ENCODE measurements around the gene SLC50A1. TPM values are rescaled to one million over a fixed set of nuclear protein-coding genes. Genes with fewer than 3 reads are reported as not detected.
"Not testable (repeated sequence)": the region's sequence is repeated elsewhere in the genome, so short reads cannot be mapped to it uniquely, and the experiment has no call there.

Gene SLC50A1
- polyA plus RNA-seq, 4 donors = 52.7 to 63.7 (median 58.5) TPM

DNA sequence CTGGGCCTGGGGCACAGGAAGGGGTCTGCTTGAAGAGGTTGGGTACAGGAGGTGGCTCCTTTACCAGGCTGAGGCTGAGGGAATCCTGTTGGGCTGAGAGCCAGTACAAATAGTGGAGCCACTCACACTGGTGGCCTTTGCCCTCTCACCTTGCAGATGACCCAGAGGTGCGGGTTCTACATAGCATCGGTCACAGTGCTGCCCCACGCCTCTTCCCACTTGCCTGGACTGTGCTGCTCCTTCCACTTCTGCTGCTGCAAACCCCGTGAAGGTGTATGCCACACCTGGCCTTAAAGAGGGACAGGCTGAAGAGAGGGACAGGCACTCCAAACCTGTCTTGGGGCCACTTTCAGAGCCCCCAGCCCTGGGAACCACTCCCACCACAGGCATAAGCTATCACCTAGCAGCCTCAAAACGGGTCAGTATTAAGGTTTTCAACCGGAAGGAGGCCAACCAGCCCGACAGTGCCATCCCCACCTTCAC is 1.8 kb upstream of the SLC50A1 start:
- no peak for DNase-seq (ENCODE audit: low read depth in 4 of 4, low spot score in 3 of 4)

DNA sequence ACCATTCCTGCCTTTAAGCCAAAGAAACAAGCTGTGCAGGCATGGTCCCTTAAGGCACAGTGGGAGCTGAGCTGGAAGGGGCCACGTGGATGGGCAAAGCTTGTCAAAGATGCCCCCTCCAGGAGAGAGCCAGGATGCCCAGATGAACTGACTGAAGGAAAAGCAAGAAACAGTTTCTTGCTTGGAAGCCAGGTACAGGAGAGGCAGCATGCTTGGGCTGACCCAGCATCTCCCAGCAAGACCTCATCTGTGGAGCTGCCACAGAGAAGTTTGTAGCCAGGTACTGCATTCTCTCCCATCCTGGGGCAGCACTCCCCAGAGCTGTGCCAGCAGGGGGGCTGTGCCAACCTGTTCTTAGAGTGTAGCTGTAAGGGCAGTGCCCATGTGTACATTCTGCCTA is 1.3 kb upstream of the SLC50A1 start:
- no peak for DNase-seq (ENCODE audit: low read depth in 4 of 4, low spot score in 3 of 4)

DNA sequence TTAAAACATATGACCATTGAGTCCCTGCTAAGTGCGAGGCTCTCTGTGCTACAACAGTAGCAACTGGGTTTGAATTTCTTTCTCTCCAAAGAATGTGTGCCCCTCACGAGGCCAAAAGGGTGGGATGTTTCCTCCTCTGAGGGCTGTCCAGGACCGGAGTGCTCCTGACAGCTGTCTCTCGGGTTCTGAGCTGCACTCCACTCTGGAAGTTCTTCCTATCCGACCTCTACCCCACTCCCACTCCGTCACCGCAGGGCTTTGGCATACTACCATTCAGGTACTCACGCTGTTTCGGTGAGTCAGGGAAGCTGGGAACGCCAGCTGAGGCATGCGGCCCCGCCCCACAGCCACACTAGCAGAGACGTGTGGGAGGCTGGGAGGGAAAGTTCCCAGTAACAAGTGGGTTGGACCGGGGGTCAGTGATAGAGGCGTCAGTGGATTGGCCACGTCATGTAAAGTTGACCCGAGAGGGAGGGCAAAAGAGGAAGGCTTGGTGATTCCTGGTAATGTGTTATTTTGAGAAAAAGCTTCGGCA is 705 bp upstream of the SLC50A1 start:
- DNase-seq (ENCODE audit: low read depth in 4 of 4, low spot score in 3 of 4) = peak in 1 of 4 donors; percentile 60

DNA sequence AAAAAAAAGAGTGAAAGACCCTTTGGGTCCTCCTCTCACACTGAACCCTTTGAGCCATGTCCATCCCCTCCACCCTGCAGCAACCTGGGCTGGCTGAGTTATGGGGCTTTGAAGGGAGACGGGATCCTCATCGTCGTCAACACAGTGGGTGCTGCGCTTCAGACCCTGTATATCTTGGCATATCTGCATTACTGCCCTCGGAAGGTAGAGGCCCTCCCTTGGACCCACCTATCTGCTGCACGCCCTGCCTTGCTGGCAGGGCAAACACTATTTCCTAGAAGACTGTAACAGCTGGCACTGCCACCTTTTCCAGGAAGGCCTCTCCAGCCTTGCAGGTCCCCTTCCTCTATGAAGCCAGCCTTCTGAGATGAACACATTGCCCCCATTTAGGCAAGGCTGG is 1.1 kb downstream of the SLC50A1 start:
- DNase-seq (ENCODE audit: low read depth in 4 of 4, low spot score in 3 of 4) = no peak

DNA sequence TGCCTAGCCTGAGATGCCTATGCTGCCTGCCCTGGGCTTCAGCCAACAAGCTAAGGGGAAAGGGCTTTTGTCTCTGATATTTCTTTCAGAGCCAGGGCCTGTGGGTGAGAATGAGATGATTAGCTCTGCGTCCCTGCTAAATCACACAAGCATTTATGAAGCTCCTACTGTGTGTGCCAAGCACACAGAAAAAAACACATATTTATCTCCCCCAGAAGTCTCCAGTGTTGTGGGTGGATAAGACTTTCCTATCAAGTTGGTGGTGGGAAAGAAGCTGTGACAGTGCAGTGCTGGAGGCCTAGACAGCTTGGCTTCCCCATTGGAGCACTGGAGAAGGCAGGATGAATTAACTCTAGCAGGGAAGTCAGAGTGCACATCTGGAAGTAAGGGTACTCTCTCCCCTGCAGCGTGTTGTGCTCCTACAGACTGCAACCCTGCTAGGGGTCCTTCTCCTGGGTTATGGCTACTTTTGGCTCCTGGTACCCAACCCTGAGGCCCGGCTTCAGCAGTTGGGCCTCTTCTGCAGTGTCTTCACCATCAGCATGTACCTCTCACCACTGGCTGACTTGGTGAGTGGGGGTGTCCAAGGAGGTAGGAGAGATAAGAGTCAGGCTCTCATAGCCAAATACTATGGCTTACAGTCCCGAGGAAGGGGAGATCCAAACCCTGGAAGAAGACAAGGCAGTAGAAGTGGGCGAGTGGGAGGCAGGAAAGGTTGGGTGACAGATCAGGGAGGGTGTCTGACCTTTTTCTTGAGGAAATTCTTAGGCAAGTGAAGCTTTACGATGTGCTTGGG is 1.7 kb downstream of the SLC50A1 start:
- no peak for DNase-seq (ENCODE audit: low read depth in 4 of 4, low spot score in 3 of 4)

DNA sequence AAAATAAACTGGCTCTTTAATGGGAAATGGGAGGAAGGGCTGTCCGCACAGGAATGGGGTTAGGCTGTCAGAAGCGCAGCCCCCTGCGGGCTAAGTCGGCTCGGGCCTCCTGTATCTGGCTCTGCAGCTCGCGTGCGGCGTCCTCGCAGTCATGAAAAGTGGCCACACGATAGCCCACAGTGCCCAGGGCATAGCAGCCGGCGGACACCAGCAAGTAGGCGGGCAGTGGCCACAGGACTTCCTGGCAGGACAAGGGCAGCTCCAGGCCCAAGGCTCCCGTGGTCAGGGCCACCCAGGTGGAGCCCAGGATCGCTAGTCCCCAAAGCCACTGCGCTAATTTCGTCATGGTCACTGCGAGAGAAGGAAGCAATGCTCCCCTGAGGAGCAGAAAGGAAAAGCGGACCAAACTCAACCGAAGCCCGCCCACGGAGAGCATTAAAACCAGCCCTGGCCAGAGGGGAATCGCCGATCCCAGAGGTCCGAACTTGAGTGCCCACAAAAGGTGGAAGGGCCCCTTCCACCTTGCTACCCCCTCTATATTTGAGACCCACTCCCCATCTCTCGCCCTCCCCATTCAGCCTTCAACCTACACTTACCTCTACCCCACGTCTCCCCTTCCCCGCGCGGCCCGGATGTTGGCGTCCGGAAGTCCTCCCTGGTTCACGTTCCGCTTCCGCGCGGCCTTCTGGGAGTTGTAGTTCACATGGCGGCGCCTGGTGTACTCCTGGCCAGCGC is 4.4 kb downstream of the SLC50A1 start, which contains the start of gene DPM3:
DPM3 (minus strand) TSS at position 637 of the 735 bp plus-strand sequence; CDS start at position 346, 291 bp downstream.
- DNase-seq (ENCODE audit: low read depth in 4 of 4, low spot score in 3 of 4) = peak in 2 of 4 donors; percentile 66 to 77

DNA sequence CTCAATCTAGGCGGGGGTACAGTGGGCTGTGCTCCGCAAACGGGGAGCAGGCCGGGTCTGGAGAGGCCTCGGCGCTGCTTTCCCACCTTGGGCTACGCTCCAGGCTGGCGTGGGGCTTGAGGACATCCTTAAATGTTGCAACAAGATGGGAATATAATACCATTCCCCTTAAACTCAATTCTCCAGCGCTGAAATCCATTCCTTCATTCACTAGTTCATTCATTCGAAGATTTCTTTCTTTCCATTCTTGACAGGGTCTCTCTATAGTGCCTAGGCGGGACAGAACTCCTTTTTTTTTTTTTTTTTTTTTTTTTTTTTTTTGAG is 4.9 kb downstream of the SLC50A1 start:
- no peak for DNase-seq (ENCODE audit: low read depth in 4 of 4, low spot score in 3 of 4)

DNA sequence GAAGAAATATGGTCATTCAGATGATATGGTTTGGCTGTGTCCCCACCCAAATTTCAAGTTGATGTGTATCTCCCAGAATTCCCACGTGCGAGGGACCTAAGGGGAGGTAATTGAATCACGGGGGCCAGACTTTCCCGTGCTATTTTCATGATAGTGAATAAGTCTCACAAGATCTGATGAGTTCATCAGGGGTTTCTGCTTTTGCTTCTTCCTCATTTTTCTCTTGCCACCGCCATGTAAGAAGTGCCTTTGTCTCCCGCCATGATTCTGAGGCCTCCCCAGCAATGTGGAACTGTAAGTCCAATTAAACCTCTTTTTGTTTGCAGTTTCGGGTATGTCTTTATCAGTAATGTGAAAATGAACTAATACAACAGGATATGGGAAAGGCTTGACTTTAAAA is 6.1 kb downstream of the SLC50A1 start:
- no peak for DNase-seq (ENCODE audit: low read depth in 4 of 4, low spot score in 3 of 4)

DNA sequence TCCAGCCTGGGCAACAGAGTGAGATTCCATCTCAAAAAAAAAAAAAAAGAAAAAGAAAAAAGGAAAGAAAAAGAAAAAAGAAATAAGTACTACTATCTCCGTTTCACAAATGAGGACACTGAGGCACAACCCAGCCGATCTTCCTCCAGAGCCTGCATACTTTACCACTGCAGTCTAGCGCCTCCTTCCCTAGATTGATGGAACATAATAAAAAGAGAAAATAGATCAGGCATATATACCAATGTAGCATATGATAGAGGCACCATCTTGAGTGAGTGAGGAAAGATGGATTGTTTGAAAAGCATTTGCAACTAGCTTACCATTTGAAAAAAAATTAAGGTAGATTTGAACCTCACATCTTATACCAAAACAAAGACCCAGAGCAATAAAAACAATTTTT is 9.8 kb downstream of the SLC50A1 start:
- no peak for DNase-seq (ENCODE audit: low read depth in 4 of 4, low spot score in 3 of 4)

DNA sequence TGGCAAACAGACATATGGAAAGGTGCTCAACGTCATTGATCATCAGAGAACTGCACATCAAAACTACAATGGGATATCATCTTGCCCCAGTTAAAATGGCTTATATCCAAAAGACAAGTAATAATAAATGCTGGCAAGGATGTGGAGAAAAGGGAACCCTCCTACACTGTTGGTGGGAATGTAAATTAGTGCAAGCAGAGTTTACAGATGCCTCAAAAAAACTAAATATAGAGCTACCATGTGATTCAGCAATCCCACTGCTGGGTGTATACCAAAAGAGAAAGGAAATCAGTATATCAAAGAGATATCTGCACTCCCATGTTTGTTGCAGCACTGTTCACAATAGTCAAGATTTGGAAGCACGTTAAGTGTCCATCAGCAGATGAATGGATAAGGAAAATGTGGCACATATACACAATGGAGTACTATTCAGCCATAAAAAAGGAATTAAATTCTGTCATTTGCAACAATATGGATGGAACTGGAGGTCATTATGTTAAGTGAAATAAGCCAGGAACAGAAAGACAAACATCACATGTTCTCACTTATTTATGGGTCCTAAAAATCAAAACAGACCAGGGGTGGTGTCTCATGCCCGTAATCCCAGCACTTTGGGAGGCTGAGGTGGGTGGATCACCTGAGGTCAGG is 20.5 kb downstream of the SLC50A1 start:
- DNase-seq (ENCODE audit: low read depth in 4 of 4, low spot score in 3 of 4) = not testable (repeated sequence)

DNA sequence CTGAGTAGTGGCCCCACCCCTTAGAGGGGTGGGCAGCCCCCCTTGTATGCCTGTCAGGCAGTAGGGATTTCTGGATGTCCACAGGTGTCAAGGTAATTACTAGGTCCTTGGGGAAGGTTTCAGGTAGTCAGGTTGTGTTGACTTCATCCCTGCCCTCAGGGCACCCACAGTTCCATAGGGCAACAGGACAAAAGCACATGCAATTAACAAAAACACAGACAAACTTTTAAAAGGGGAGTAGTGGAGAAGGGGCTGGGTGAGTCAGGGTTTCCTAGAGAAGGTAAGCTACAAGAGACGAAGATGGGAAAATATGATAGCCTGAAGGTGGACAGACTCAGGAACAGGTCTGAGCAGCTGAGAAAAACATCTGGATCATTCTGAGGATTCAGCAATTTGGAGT is 23.3 kb downstream of the SLC50A1 start:
- no peak for DNase-seq (ENCODE audit: low read depth in 4 of 4, low spot score in 3 of 4)

DNA sequence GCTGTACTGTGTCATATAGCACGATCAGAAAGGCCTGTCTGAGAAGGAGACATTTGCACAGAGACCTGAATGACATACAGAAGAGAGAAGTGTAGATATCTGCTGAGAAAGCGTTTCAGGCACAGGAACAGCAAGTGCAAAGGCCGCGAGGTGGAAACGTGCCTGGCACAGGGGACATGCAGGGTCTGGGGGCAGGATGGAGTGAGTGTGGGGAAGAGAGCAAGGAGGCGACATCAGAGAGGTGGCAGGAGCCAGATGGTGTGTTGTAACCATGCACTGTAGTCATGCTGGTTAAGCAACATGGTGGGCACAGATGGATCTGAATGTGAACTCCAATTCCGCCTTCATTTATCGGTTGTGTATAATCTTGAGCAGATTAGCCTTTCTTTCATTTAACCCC is 24.5 kb downstream of the SLC50A1 start:
- no peak for DNase-seq (ENCODE audit: low read depth in 4 of 4, low spot score in 3 of 4)

DNA sequence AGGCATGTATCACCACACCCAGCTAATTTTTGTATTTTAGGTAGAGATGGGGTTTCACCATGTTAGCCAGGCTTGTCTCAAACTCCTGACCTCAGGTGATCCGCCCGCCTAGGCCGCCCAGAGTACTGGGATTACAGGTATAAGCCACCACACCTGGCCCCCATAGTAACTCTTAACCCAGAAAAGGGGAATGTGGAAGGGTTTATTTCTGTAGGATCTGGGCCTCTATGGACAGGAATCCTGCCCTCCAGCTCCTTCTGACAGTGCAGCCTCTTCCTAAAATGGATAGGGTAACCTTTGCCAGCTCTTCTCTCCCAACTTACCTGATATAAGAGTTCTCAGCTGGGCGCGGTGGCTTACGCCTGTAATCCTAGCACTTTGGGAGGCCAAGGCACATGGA is 27.0 kb downstream of the SLC50A1 start:
- not testable (repeated sequence) for DNase-seq (ENCODE audit: low read depth in 4 of 4, low spot score in 3 of 4)

DNA sequence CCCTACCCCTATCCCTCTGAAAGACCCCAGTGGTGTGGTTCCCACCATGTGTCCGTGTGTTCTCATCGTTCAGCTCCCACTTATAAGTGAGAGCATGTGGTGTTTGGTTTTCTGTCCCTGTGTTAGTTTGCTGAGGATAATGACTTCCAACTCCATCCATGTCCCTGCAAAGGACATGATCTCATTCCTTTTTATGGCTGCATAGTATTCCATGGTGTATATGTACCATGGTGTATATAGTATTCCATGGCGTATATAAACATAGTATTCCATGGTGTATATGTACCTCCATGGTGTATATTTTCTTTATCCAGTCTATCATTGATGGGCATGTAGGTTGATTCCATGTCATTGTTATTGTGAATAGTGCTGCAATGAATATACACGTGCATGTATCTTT is 28.1 kb downstream of the SLC50A1 start:
- DNase-seq (ENCODE audit: low read depth in 4 of 4, low spot score in 3 of 4) = not testable (repeated sequence)

DNA sequence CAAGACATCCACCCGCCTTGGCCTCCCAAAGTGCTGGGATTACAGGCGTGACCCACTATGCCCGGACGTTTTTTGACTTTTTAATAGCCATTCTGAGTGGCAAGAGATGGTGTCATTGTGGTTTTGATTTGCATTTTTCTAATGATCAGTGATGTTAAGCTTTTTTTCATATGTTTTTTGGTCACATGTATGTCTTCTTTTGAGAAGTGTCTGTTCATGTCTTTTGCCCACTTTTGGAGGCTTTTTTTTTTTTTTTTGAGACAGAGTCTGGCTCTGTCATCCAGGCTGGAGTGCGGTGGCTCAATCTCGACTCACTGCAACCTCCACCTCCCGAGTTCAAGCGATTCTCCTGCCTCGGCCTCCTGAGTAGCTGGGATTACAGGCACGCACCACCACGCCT is 29.0 kb downstream of the SLC50A1 start:
- DNase-seq (ENCODE audit: low read depth in 4 of 4, low spot score in 3 of 4) = not testable (repeated sequence)

DNA sequence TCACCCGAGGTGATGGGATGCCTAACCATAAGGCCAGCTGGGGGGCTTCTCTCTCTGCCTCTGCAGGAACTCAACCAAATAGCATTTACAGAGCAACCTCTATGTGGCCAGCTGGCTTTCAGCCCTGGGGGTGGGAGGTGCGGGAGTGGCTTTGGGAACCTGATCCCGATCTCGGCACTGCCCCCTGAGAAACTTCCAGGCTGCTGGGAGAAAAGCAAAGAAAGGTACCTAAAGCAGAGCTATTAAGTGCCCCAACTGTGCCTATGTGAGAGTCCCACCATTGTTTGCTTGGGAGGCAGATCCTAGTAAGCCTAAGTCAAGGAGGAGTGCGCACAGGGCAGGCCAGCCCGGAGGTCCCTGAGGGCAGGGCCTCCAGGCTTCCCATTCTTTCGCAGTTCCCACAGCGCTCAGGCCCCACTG is 30.4 kb downstream of the SLC50A1 start:
- no peak for DNase-seq (ENCODE audit: low read depth in 4 of 4, low spot score in 3 of 4)

DNA sequence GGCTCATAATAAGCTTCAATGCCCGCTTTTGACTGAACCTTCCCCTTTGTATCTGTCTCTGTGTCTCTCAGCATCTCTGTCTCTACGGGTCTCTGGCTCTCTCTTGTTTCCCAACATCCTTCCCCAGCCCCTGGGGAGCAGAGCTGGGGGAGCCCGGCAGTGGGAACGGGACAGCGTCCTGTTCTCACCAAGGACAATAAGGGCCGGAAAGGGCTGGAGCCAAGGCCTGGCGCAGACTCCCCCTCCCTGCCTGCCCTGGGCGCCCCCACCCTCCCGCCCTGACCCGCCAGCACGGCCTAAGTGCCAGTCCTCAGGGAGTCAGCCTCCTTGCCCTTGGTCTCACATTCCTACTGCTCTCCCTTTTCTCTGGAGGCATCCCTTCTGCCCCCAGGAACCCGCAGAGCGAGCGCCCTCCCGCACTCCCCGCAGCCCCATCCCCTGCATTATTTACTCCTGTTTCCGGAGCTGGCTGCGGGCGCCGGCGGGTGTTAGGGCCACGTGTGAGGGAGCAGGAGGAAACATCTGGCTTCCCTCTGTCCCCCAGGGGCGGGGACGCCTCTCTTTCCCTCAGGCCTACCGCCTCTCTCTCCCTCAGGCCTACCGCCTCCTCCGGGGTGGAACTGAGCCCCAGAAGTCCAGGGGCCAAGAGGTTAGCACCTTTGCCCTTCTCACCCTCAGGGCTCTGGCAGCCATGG is 31.0 kb downstream of the SLC50A1 start:
- DNase-seq (ENCODE audit: low read depth in 4 of 4, low spot score in 3 of 4) = no peak

DNA sequence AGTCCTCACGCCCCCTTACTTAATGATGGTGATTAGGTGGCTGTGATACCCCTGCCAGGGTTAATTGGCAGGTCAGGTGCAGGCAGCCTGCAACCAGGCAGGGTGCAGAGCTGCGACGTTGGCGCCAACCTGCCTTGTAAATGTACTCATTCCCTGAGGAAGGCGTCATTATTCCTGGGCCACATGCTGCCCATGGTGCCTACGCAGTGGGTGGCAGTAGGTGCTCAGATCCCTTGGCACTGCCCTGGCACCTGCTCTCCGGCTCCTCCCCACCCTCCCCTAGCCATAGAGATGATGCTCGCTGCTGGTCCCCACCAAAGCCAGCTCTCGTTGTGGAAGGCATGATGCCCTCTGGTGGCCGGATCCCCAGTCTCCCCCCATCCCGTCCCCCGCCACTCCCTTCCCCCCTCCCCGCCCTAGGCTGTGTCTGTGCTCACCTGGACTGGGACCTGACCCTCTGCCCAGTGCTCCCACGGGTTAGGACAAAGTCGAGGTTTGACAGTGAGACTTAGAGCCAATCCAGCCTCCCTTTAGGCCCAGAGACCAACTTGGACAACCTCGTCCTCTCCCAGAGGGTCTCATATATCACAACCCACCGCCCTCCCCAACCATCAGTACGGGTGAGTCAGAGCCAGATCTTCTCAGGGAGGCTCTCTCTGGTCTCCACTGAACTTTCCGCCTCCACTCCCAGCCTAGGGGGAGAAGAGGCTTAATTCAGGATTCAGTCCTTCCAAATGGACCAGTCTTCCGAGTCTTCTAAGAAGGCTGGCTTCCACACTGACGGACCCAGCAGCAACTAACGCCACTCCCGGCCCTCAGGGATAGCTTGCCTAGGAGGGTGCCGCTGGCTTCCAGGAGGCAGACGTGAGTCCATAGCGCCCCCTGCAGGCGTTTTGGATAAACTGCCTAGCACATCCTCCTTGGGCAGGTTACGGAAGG is 31.8 kb downstream of the SLC50A1 start:
- DNase-seq (ENCODE audit: low read depth in 4 of 4, low spot score in 3 of 4) = peak in 2 of 4 donors; percentile 81 to 85

DNA sequence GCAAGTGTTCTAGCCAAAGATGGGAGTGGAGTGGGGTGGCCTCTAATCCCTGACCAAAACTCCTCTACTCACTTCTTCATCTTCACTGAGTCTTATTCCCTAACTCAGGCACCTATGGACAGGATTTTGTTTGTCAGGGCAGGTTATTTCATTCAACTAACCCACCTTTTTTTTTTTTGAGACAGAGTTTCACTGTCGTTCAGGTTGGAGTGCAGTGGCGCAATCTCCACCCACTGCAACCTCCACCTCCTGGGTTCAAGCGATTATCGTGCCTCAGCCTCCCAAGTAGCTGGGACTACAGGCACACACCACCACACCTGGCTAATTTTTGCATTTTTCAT is 32.4 kb downstream of the SLC50A1 start:
- DNase-seq (ENCODE audit: low read depth in 4 of 4, low spot score in 3 of 4) = not testable (repeated sequence)

All from right renal pelvis (tissue), 4 donors.